Ovary (tissue), 9 donors: ENCODE results near the gene DNASE1L3. TPM values are rescaled to one million over a fixed set of nuclear protein-coding genes. Genes with fewer than 3 reads are reported as not detected.
A peak's percentile ranks its signal among the peaks of the same experiment; 100 is the strongest.

Experiments used
- DNase-seq, 5 donors: peaks; one replicate each; pipeline ENCODE4 v3.0.0-alpha.2; 2019 to 2020
- H3K27ac ChIP-seq, 2 donors: fragments of 200-600 bp; one replicate each; pipeline versions ENCODE4 v1.5.1 to v1.8.0; 2019 to 2022
- H3K27me3 ChIP-seq: fragments of 200-600 bp; one replicate; pipeline ENCODE4 v1.8.0; 2022
- H3K36me3 ChIP-seq: fragments of 200-600 bp; sonication (generic); one replicate; pipeline ENCODE4 v1.5.1; 2019
- H3K4me1 ChIP-seq: one replicate; pipeline ENCODE4 v1.8.1; 2013; ENCODE audit warnings: mild to moderate bottlenecking, moderate library complexity; ENCODE audit not compliant: insufficient read depth
- H3K4me3 ChIP-seq: fragments of 200-600 bp; sonication (generic); one replicate; pipeline ENCODE4 v1.5.1; 2017
- H3K9me3 ChIP-seq, 2 donors: fragments of 200-600 bp in 1 of 2; sonication (generic) in 1 of 2; one replicate each; pipeline versions ENCODE4 v1.5.1 to v1.8.1; 2013 to 2019; ENCODE audit warnings: mild to moderate bottlenecking in 1 of 2, moderate library complexity in 1 of 2
- CTCF ChIP-seq, 3 donors: fragments of 450-650 bp in 2 of 3; fragments of 200-600 bp in 1 of 3; IDR thresholded peaks; one replicate each; pipeline versions ENCODE4 v1.5.1 to v1.8.0; 2016 to 2022; ENCODE audit warnings: antibody characterized with exemption in 3 of 3, mild to moderate bottlenecking in 1 of 3
- EP300 ChIP-seq: sonication (generic); formaldehyde crosslinking; IDR thresholded peaks from one replicate; pipeline ENCODE4 v1.6.1; 2017; ENCODE audit warnings: antibody characterized with exemption
- POLR2A ChIP-seq: fragments of 450-650 bp; IDR thresholded peaks from one replicate; pipeline ENCODE4 v1.6.1; 2017; ENCODE audit warnings: antibody characterized with exemption, mild to moderate bottlenecking, moderate library complexity
- WGBS, 3 donors: extraction: QIAGEN DNeasy Blood & Tissue Kit in 1 of 3; methylation state at CpG; one replicate each; pipeline versions ENCODE4 v1.1.5 to v1.1.7; 2013 to 2017; 5-methylcytosine and 5-hydroxymethylcytosine counted together
- intact Hi-C, 4 donors: fragments of 100-400 bp; cut with DNase I; formaldehyde crosslinking; loops; one replicate each; pipeline versions ENCODE4 v1.11.0 to v1.15.1; 2022 to 2023
- polyA plus RNA-seq, 2 donors: library from polyadenylated mRNA; stranded (reverse); fragments of 200-250 nt in 1 of 2; fragments of 350-450 nt in 1 of 2; fragmentation: Illumina TruSeq in 1 of 2; extraction: RNeasy Lipid Tissue Mini Kit (QIAGEN cat#74804) in 1 of 2; gene quantifications; one replicate each; pipeline ENCODE4 v1.2.3, GENCODE V29; 2013 to 2014
- total RNA-seq, 7 donors: library from RNA; depleted of rRNA in 2 of 7; stranded (reverse); fragments of >200 nt in 2 of 7; fragmentation: NEBNext Ultra II Directional in 3 of 7; extraction: Animal tissue kit (Norgen Biotek cat#: 25700) in 3 of 7; gene quantifications; one replicate each; pipeline versions ENCODE4 v1.1.0 to v1.2.4, GENCODE V29; 2016 to 2023
- donor health status: DM: no; HTN: no; CAD: no; lungs with moderate emphysema.
- donor health status: DM: no; HTN: no; CAD: no.
- donor health status: Bipolar disorder and iron deficiency.
- donor health status: DM: yes; HTN: yes; CAD: no.
- donor health status: DM: no; HTN: no; CAD: no.
- donor health status: DM: yes; HTN: yes; CAD: no.

Gene DNASE1L3
- total and polyA plus RNA-seq, 9 donors, result 0.48 to 10.3 (median 0.65) TPM; not detected in 2

GRCh38 chr3:58197588-58197987 lies 13.2 kb downstream of the DNASE1L3 start:
- Histone ChIP-seq H3K27ac (no peak overlapping the region), H3K4me1 (peaks cover 4% of the 10 kb centered on the region), H3K36me3 (no peaks in the 10 kb centered on the region), H3K9me3 (no peaks in the 10 kb centered on the region), H3K27me3 (no peaks in the 10 kb centered on the region), H3K4me3 (no peak overlapping the region)
- DNase-seq, result peak in 1 of 5 donors; percentile 18
- TF ChIP-seq POLR2A, result no peak
- TF ChIP-seq CTCF (IDR thresholded peaks at IDR 0.05), result no peak
- TF ChIP-seq EP300, result no peak
- WGBS, 3 donors, result 91 to 97% (median 97%) methylated on average over 10 of the region's 10 CpGs
- intact Hi-C loops, result loop anchor here in 1 of 4 donors (10.0 kb wide), 1 partner anchor 337 kb away; the partner anchor contains the start of gene ACOX2

GRCh38 chr3:58193682-58194407 lies 16.9 kb downstream of the DNASE1L3 start:
- WGBS, 3 donors, result 86 to 96% (median 95%) methylated on average over 12 of the region's 12 CpGs
- Histone ChIP-seq H3K4me1 (peaks cover 4% of the 10 kb centered on the region), H3K27me3 (no peaks in the 10 kb centered on the region), H3K27ac (no peak overlapping the region), H3K9me3 (no peaks in the 10 kb centered on the region), H3K4me3 (no peak overlapping the region), H3K36me3 (no peaks in the 10 kb centered on the region)
- intact Hi-C loops, result loop anchor here in 1 of 4 donors (10.0 kb wide), 1 partner anchor 341 kb away; the partner anchor contains the start of gene ACOX2
- DNase-seq, result no peak
- TF ChIP-seq CTCF (IDR thresholded peaks at IDR 0.05) (no peak), POLR2A (no peak), EP300 (no peak)

GRCh38 chr3:58192069-58192468 lies 18.7 kb downstream of the DNASE1L3 start:
- 64 to 82% (median 80%) methylated on average over 5 of the region's 5 CpGs for WGBS, 3 donors
- no peak overlapping the region for H3K4me3 ChIP-seq
- no peaks in the 10 kb centered on the region for H3K36me3 ChIP-seq
- no peak overlapping the region for H3K27ac ChIP-seq
- no peak for DNase-seq
- intact Hi-C loops, result loop anchor here in 1 of 4 donors (10.0 kb wide), 1 partner anchor 343 kb away; the partner anchor contains the start of gene ACOX2
- TF ChIP-seq CTCF (IDR thresholded peaks at IDR 0.05), result no peak
- no peak for TF ChIP-seq EP300
- no peak for TF ChIP-seq POLR2A
- no peaks in the 10 kb centered on the region for H3K4me1 ChIP-seq
- H3K9me3 ChIP-seq, result no peaks in the 10 kb centered on the region
- H3K27me3 ChIP-seq, result no peaks in the 10 kb centered on the region

GRCh38 chr3:58191361-58191991 lies 19.3 kb downstream of the DNASE1L3 start:
- intact Hi-C loops, result loop anchor here in 1 of 4 donors (10.0 kb wide), 1 partner anchor 343 kb away; the partner anchor contains the start of gene ACOX2
- Histone ChIP-seq H3K27ac (no peak overlapping the region), H3K9me3 (no peaks in the 10 kb centered on the region), H3K27me3 (no peaks in the 10 kb centered on the region), H3K4me1 (no peaks in the 10 kb centered on the region), H3K4me3 (no peak overlapping the region), H3K36me3 (no peaks in the 10 kb centered on the region)
- DNase-seq, result no peak
- TF ChIP-seq EP300, result no peak
- no peak for TF ChIP-seq POLR2A
- TF ChIP-seq CTCF (IDR thresholded peaks at IDR 0.05), result no peak
- WGBS, 3 donors, result 68 to 75% (median 70%) methylated on average over 10 of the region's 10 CpGs
